GM04504 (cell line): Measurements from ENCODE around the gene C2orf81.
"Not testable (repeated sequence)": the region's sequence is repeated elsewhere in the genome, so short reads cannot be mapped to it uniquely, and the experiment has no call there.

Experiments
- DNase-seq: peaks from one replicate; pipeline ENCODE4 v3.0.0-alpha.2; 2012; ENCODE audit warnings: low read depth

C2orf81 gene

GRCh38 chr2:74442483-74443297, 21.3 kb upstream of the C2orf81 start:
- not testable (repeated sequence) for DNase-seq

DNA sequence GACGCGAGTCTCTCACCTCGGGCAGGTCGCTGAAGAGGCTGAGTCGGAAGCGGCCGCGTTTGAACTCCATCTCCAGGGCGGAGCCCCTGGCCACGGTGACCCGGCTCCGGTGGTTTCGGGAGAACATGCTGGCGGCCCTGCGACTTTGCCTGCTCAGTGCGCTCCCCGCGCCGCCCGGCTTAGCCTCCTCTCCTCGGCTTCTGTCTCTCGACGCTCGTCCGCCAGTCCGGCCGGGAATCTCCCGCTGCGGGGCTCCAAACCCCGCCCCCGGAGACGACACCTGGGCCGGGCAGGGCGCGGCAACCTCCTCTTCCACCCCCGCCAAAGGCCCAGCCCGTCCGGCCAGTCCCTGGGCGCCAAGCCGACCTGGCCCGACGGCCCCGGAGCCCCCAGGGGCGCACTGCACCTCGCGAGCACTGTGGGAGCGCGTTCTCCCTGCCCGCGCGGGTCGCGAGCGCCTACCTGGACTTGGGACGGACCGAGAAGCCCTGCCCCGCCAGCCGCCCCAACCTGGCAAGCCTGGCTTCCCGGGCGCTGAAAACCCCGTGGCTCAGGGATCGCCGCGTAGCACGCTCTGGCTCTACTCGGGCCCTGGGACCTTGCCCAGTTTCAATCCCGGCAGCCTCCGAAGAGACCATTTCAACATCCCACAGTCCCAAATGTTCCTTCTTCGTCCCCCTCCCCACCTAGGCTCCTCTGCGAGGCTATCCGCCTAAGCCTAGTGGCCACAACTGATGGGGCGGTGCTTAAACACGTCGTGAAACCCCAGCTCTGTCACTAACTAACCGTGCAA, 20.5 kb upstream of the C2orf81 start, which contains the start of gene RTKN:
Gene RTKN, minus strand, starts transcription at position 248 of the 793 bp plus-strand sequence. Its CDS starts 121 bp downstream, at position 127.
- no peak for DNase-seq

DNA sequence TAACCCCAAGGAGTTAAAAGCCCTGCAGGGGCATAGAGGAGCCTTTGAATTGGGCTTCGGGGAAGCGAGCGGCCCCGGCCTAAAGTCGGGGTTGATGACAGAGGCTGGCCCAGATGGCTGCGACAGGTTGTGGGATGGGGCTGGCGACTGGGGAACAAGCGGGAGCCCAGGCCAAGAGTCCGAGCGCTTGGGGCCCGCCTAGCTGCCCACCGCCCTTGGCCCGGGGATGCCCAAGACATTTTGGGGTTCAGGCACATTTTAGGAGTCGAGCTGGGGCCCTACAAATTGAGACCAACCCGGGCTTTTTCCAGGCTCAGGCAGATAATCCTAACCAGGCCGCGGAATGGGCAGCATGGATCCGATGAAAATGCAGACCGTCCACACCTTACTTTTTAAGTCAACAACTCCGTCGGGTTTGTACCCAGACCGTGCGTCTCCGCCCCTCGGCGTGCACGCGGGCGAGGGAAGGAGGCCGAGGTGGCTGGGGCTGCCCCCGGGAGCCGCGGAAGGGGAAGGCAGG, 19.8 kb upstream of the C2orf81 start:
- no peak for DNase-seq

GRCh38 chr2:74440378-74441169, 19.2 kb upstream of the C2orf81 start:
- DNase-seq: peak; percentile 57

GRCh38 chr2:74439803-74440377, 18.5 kb upstream of the C2orf81 start:
- no peak for DNase-seq

GRCh38 chr2:74439373-74439772, 18.0 kb upstream of the C2orf81 start:
- DNase-seq: no peak

DNA sequence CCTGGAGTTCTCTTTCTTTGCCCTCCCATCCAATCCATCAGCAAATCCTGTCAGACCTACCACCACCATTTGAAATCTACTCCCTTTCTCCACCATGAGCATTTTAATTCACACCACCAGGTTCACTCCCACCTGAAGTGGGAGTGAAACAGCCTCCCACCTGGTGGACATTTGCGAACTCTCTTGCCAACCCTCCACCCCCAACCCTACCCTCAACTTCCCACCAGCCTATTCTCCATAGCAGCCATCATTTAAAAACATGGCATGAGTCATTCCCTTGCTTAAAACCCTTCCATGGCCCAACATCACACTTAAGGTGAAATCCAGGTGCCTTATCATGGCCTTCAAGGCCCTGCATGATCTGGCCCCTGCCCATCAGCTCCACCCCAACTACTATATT, 16.8 kb upstream of the C2orf81 start:
- no peak for DNase-seq

GRCh38 chr2:74436848-74437695, 15.7 kb upstream of the C2orf81 start:
- DNase-seq: no peak

GRCh38 chr2:74436111-74436805, 14.8 kb upstream of the C2orf81 start:
- DNase-seq: no peak

DNA sequence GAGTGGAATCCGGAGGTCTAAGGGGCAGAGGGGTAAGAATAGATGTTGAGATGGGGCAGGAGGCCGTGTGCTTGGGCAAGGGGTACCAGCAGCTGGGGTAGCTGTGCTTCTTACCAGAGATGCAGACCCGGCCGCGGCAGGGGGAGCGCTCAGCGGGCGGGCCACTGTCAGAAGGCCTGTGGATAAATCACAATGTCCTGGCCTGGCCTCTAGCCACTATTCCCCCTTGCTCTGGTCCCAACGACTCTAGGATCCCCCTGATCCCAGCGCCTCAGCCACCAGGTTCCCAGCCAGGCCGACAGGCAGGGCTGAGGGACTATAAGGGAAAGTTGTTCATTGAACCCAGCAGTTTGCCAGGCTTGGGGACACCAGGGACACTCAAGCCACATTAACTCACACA, 9.1 kb upstream of the C2orf81 start:
- no peak for DNase-seq

GRCh38 chr2:74429487-74430451, 8.3 kb upstream of the C2orf81 start:
- DNase-seq: no peak

GRCh38 chr2:74428675-74429074, 7.3 kb upstream of the C2orf81 start:
- DNase-seq: no peak

- DNase-seq: no peak
Observed at GRCh38 chr2:74427551-74427950, 6.1 kb upstream of the C2orf81 start.

GRCh38 chr2:74426181-74426758, 4.9 kb upstream of the C2orf81 start:
- no peak for DNase-seq

- DNase-seq: no peak
Observed at GRCh38 chr2:74425523-74425922, 4.1 kb upstream of the C2orf81 start.

GRCh38 chr2:74424995-74425406, 3.6 kb upstream of the C2orf81 start:
- DNase-seq: no peak

DNA sequence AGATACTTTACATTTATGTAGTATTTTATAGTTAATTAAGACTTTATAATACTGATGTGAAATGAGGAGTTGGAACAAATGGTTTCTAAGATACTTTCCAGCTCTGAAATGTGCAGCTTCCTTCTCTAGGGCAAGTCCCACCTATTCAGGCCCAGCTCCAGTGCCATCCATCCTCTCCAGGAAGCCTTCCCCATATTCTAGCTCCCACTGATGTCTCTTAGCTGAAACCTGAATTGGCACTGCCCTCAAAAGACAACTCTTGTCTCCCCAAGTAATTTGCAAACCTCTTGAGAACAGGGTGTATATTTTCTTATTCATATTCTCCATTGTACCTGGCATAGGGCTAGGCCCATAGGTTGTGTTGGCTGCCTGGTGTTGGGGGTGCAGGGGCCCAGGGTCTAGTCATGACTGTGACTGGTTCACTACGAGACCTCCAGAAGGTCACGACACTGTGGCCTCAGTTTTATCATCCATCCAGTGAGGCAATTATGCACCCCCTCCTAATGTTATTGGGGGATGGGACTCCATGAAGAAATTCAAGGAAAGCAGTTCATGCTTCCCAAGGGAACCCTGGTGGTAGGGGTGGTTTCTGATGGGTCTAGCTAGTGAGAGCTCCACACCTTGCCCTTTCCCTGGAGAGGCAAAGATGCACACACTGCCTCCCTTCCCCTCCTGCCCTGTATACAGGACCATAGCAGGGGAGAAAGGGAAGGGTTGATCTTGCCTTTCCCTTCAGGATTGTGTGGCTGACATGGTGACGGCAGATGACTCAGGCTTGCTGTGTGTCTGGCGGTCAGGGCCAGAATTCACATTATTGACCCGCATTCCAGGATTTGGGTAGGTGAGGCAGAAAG, 2.9 kb upstream of the C2orf81 start:
- no peak for DNase-seq
